Heart right ventricle (tissue), 16 donors: ENCODE measurements around the gene VAV1. TPM values are rescaled to one million over a fixed set of nuclear protein-coding genes. Genes with fewer than 3 reads are reported as not detected.

Experiments
- ATAC-seq, 8 donors: fragments of 200-7000 bp; cut with Tn5 transposase; one replicate each; pipeline ENCODE4 v1.9.1; 2020; ENCODE audit warnings: mild to moderate bottlenecking in 8 of 8, moderate library complexity in 8 of 8, moderate number of reproducible peaks in 1 of 8
- DNase-seq, 2 donors: peaks; one replicate each; pipeline ENCODE4 v3.0.0-alpha.2; 2020
- H3K27ac ChIP-seq, 10 donors: fragments of 200-600 bp; sonication (generic) in 2 of 10; one replicate each; pipeline versions ENCODE4 v1.5.0 to v1.8.0; 2020 to 2022; ENCODE audit warnings: mild to moderate bottlenecking in 3 of 10
- H3K27me3 ChIP-seq, 7 donors: fragments of 200-600 bp; one replicate each; pipeline ENCODE4 v1.8.0; 2021 to 2022; ENCODE audit warnings: mild to moderate bottlenecking in 2 of 7
- H3K36me3 ChIP-seq, 9 donors: fragments of 200-600 bp; sonication (generic) in 1 of 9; one replicate each; pipeline versions ENCODE4 v1.5.0 to v1.8.0; 2020 to 2022; ENCODE audit warnings: mild to moderate bottlenecking in 2 of 9
- H3K4me1 ChIP-seq, 9 donors: fragments of 200-600 bp; sonication (generic) in 1 of 9; one replicate each; pipeline versions ENCODE4 v1.5.0 to v1.8.0; 2020 to 2022; ENCODE audit warnings: mild to moderate bottlenecking in 4 of 9
- H3K4me3 ChIP-seq, 10 donors: fragments of 200-600 bp; sonication (generic) in 2 of 10; one replicate each; pipeline versions ENCODE4 v1.5.0 to v1.8.0; 2020 to 2022; ENCODE audit warnings: mild to moderate bottlenecking in 7 of 10, moderate library complexity in 2 of 10
- H3K9me3 ChIP-seq, 11 donors: fragments of 200-600 bp in 10 of 11; sonication (generic) in 2 of 11; one replicate each; pipeline versions ENCODE4 v1.5.0 to v1.8.0; 2013 to 2022; ENCODE audit warnings: mild to moderate bottlenecking in 2 of 11, control low read depth in 1 of 11, moderate library complexity in 1 of 11
- CTCF ChIP-seq, 9 donors: fragments of 200-600 bp; sonication (generic) in 2 of 9; IDR thresholded peaks; one replicate each; pipeline versions ENCODE4 v1.5.0 to v1.8.0; 2021 to 2022; ENCODE audit warnings: antibody characterized with exemption in 9 of 9, mild to moderate bottlenecking in 5 of 9, moderate library complexity in 1 of 9
- WGBS, 2 donors: extraction: QIAGEN DNeasy Blood & Tissue Kit; methylation state at CpG; one replicate each; pipeline ENCODE4 v1.1.7; 2013; ENCODE audit warnings: inconsistent platforms in 1 of 2; 5-methylcytosine and 5-hydroxymethylcytosine counted together
- intact Hi-C, 10 donors: fragments of 100-400 bp; cut with DNase I; formaldehyde crosslinking; loops; one replicate each; pipeline versions ENCODE4 v1.11.1 to v1.14.2; 2022
- polyA plus RNA-seq, 2 donors: library from polyadenylated mRNA; stranded (reverse); fragments of 200-250 nt; gene quantifications; one replicate each; pipeline ENCODE4 v1.2.3, GENCODE V29; 2013
- total RNA-seq, 10 donors: library from RNA; stranded (reverse); fragmentation: NEBNext Ultra II Directional in 3 of 10; extraction: Animal tissue kit (Norgen Biotek cat#: 25700) in 3 of 10; gene quantifications; one replicate each; pipeline versions ENCODE4 v1.2.1 to v1.2.4, GENCODE V29; 2021 to 2023
- donor health status: Arrhythmogenic right ventricular cardiomyopathy.
- donor health status: ischemic (EF 13 %, LVEDD 7.1; RV severe dilation, severe dysfunction).
- donor health status: healthy with polysubstance abuse.
- donor health status: DM: no; HTN: yes; CAD: no.
- donor health status: DM: no; HTN: no; CAD: no.
- donor health status: ischemic (EF 25% LVEDD 6.9; RV normal size, moderate dysfunction).
- donor health status: ischemic (EF 25% LVEDD 5.7; RV mildly dilated, moderate dysfunction).
- donor health status: healthy.
- donor health status: DM: yes; HTN: yes; CAD: no.
- donor health status: Ischemic cardiomyopathy.
- donor health status: ischemic (EF 35%, LVEDD 5.7; RV mildly dilated, moderate dysfunction).
- donor health status: nonischemic (EF 11% LVEDD 7.7; RV severe dilation, severe dysfunction).
- donor health status: DM: yes; HTN: yes; CAD: no.
- donor health status: PGD.
- donor health status: ischemic (EF 29% LVEDD 5.4; RV normal size, mild dysfunction).
- donor health status: nonischemic (EF 23%, LVEDD 6.1; RV moderate dilation, normal function).

VAV1 gene
- total and polyA plus RNA-seq, 12 donors = 0.45 to 11.0 (median 1.4) TPM

GRCh38 chr19:6787393-6787792 lies 14.9 kb downstream of the VAV1 start:
- no peak for ATAC-seq
- Histone ChIP-seq H3K27me3 (peaks cover 0 to 9% (median 5%) of the 10 kb centered on the region in 7 donors), H3K4me1 (no peaks in the 10 kb centered on the region), H3K4me3 (no peak overlapping the region), H3K27ac (no peak overlapping the region), H3K36me3 (peaks cover 0 to 4% (median 0%) of the 10 kb centered on the region in 9 donors), H3K9me3 (no peaks in the 10 kb centered on the region)
- no peak for TF ChIP-seq CTCF (IDR thresholded peaks at IDR 0.05)
- DNase-seq = no peak
- 80 to 95% methylated on average over 4 of the region's 4 CpGs for WGBS, 2 donors
- intact Hi-C loops = no loop called here

DNA sequence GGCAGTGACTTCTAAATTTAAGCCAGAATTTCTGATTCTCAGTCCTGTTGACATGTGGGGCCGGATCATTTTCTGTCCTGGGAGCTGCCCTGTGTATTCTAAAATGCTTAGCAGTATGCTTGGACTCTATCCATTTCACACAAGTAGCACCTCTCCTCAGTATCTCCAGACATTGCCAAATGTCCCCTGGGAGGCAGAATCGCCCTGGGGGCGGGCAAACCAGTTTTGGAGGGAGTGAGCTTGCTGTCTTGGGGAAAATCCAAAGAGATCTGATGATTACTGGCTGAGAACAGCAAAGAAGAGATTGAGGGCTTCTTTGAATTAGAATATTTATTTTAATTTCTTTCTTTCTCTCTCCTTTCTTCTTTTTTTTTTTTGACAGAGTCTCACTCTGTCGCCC lies 16.4 kb downstream of the VAV1 start:
- H3K36me3 ChIP-seq = no peaks in the 10 kb centered on the region
- no peak for DNase-seq
- no peak for ATAC-seq
- no peaks in the 10 kb centered on the region for H3K4me1 ChIP-seq
- H3K9me3 ChIP-seq = peaks cover 0 to under 1% (median 0%) of the 10 kb centered on the region in 11 donors
- WGBS, 2 donors = 61 to 77% methylated on average over 4 of the region's 4 CpGs
- peaks cover 0 to 10% (median 5%) of the 10 kb centered on the region in 7 donors for H3K27me3 ChIP-seq
- no peak overlapping the region for H3K27ac ChIP-seq
- H3K4me3 ChIP-seq = no peak overlapping the region
- no peak for TF ChIP-seq CTCF (IDR thresholded peaks at IDR 0.05)
- intact Hi-C loops = no loop called here

DNA sequence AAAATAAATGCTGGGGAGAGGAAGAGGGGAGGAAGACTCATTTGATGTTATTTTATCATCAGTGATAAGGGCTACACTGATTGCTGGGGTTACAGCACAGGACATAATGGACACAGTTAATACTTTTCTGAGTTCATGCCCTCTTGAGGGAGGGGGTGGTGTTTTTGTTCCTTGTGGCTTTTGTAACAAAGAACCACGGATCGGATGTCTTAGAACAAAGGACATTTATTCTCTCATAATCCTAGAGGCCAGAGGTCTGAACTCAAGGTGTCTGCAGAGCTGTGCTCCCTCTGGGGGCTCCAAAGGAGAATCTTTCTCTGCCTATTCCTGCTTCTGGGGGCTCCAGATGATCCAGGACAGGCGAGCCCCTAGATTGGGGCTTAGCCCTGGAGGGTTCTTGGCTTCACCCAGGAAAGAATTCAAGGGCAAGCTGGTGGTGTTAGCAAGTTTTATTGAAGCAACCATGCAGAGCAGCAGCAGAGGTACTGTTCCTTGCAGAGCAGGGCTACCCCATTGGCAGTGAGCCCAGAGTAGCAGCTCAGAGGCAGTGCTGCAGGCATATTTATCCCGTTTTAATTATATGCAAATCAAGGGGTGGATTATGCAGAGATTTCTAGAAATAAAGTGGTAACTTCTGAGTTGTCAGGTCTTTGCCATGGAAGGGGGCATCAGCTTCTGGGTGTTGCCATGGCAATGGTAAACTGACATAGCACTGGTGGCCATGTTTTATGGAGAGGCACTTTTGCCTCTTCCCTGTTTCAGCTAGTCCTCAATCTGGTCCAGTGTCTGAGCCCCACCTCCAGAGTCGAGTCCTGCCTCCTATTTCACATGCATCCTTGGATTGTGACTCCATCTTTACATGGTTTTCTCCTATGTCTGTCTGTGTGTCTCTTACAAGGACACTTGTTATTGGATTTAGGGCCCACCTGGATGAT lies 18.0 kb downstream of the VAV1 start:
- H3K4me1 ChIP-seq = no peaks in the 10 kb centered on the region
- DNase-seq (no peak), ATAC-seq (no peak)
- WGBS, 2 donors = 43 to 59% methylated on average over 5 of the region's 5 CpGs
- no peaks in the 10 kb centered on the region for H3K36me3 ChIP-seq
- peaks cover 0 to 12% (median 5%) of the 10 kb centered on the region in 7 donors for H3K27me3 ChIP-seq
- H3K4me3 ChIP-seq = no peak overlapping the region
- intact Hi-C loops = no loop called here
- no peak for TF ChIP-seq CTCF (IDR thresholded peaks at IDR 0.05)
- H3K9me3 ChIP-seq = peaks cover 0 to 15% (median 5%) of the 10 kb centered on the region in 11 donors
- no peak overlapping the region for H3K27ac ChIP-seq

- Histone ChIP-seq H3K9me3 (peaks cover 0 to 15% (median 5%) of the 10 kb centered on the region in 11 donors), H3K27me3 (peaks cover 0 to 14% (median 4%) of the 10 kb centered on the region in 7 donors), H3K27ac (no peak overlapping the region), H3K4me1 (no peaks in the 10 kb centered on the region), H3K36me3 (no peaks in the 10 kb centered on the region), H3K4me3 (no peak overlapping the region)
- intact Hi-C loops = no loop called here
- TF ChIP-seq CTCF (IDR thresholded peaks at IDR 0.05) = no peak
- ATAC-seq = no peak
- no peak for DNase-seq
- 58 to 64% methylated on average over 6 of the region's 6 CpGs for WGBS, 2 donors
Measured at GRCh38 chr19:6791237-6791636, 18.7 kb downstream of the VAV1 start.
